HG03066 (cell line): ENCODE results near the gene SCN4B.

Source experiments
- ATAC-seq: cut with Tn5 transposase; IDR thresholded peaks from one replicate; pipeline ENCODE4 v1.9.1; 2021; ENCODE audit warnings: low read depth; ENCODE audit not compliant: unreplicated experiment

Gene SCN4B

DNA sequence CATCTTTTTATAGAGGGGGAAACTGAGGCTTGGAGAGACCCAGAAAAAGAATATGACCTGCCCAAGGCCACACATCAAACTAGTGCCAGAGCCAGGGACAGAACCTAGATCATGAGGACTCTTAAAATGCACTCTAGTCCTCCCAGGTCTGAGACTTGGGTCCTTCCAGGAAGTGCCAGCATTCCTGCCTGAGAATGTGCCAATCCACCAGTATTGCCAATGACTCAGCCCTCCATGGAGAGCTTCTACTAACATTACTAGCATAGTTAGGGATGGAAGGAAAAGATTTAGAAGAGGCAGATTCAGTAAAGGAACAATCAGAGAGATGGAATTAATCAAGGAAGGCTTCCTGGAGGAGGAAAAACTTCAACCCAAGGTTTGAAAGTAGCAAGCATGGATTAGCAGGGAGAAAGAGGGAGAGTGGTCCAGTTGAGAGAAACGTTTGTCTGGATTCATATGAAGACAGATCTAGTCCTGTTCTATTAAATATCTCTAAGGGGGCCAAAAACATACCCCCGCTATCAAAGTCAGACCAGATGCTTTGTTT lies 45.8 kb downstream of the SCN4B start:
- no peak for ATAC-seq

DNA sequence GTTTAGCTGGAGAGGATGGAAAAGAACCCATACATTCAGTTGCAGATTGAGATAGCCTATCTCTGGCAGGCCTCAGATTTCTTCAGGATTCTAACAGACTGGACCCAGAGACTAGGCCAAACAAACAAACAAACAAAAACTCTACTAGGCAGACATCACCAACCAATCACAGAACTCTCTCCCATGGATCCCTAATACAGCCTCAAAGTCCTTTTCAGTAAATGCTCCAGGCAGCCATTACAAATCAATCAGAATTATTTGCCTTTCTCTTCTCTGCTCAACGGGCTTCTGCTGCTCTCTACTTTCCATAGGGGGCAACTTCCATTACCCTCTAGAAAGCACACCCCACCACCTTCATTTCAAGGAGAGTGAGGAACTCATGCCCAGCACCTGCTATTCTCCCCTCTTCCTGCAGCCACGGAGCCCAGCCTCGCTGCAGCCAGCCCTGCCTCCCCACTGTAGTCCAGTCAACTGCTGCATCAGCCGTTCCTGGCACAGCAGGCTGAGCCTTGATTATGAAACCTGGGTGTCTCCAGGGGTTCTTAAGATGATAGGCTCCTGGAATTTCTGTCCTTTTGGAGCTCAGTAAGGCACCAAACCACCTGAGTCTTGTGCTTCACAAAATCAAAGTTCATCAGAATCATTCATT lies 46.8 kb downstream of the SCN4B start:
- no peak for ATAC-seq

DNA sequence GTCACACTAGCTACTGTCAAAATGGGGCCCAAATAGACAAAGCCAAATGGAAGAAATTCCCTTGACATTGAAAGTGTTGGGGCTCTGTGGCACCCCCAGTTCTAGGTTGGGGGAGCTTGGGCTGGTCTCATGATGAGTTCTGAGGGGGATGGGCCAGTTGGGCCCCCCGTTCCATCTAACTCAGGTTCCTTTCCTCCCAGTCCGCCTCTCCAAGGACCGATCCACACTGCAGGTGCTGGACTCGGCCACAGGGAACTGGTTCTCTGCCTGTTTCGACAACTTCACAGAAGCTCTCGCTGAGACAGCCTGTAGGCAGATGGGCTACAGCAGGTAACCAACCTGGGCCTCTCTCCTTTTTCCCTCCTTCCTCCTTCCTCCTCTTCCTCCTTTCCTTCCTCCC lies 48.1 kb downstream of the SCN4B start:
- no peak for ATAC-seq

DNA sequence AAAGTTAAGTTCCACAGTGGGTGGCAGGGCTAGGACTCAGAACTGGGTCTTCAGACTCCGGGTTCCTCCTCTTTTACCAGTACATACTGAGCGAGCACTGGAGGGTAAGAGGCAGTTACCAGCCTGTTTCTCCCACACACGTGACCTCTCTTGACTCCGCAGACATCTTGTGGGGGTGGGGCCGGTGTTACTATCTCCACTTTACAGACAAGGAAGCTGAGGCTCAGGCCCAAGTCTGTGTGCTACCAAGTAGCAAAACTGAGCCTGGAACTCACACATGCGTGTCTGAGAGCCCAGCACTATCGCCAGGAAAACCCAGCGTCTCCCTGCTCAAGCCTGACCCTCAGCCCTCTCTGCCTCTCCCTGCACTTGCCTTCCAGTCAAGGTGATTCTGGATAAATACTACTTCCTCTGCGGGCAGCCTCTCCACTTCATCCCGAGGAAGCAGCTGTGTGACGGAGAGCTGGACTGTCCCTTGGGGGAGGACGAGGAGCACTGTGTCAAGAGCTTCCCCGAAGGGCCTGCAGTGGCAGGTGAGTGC lies 49.8 kb downstream of the SCN4B start:
- ATAC-seq: no peak

DNA sequence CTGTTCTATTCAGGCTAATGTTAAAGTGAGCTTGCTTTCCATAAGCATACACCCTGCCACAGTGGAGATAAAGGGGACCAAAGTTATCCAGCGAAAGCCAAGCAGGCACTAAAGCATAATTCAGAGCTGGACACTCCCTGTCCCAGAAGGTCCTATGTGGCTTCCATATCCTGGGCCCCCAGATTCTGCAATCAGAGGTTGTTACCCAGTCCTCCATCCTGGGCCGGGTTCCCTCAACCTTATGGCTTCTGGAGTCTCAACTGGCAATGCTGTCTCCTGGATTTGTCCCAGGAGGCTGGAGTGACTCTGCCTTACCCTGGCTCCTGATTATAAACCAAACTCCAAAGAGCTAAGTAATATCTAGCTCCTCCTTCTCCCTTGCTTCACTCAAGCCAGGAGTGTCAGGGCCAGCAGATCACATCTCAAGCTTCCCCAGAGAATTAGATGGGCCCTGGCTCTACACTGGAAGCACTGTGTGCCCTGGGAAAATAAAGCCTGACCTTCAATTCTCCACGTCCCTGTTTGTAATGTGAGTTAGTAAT lies 51.9 kb downstream of the SCN4B start:
- ATAC-seq: no peak

DNA sequence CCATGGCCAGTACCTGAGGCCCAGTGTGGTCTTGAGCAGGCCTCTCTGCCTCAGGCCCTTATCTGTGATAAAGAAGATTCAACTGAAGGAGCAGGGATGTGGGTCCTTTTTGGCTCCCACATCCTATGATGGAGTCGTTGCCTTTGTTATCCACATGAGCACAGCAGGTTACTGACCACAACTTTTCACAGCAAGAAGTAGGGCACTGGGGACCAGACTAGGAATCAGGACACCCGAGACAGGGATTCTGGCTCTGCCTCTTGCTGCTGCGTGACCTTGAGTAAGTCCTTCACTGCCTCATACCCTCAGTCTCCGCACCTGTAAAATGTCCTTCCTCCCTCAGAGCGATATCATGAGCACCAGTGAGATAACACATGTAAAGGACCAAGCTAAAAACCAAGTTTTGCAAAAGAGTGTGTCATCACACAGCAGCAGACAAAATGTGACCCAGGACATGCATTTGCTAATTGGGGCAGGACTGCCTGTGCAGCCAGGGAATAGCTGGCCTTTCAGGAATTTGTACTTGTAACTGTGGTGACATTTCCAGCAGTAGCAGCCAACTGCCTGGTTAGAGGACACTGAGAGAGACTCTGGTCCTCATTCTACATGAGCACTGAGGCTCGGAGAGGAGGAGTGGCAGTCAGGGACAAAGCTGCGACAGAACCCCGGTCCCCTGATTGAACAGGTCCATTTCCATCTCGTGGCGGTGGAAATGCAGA lies 52.6 kb downstream of the SCN4B start:
- ATAC-seq: no peak

DNA sequence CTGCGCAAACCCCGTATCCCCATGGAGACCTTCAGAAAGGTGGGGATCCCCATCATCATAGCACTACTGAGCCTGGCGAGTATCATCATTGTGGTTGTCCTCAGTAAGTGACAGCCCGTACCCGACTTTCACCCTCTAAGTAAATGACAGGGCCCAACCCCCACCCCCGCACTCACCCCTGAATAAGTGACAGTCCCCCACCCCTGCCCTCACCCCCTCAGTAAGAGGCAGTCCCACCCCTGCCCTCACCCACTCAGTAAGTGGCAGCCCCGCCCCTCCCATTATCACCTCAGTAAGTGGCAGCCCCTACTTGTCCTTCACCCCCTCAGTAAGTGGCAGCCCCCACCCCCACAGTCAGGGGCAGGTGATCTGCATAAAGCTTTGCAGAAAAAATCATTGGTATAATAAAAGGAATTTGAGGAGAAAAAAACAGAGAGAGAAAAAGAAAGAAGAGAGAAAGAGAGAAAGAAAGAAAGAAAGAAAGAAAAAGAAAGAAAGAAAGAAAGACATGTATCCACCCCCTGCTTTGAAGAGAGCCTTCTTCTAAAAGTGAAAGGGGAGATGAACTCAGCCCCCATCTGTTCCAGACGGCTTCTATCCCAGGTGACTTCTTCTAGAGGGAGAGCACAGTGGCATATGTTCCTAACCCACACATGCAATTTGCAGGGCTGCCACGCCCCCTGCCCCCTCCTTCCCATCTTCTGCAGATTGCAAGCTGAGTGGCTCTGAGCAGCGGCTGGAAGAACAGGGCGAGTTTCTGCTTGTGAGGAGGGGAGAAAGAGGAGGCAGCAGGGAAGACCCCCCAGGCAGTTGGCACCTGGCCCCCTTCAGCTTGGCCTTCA lies 53.4 kb downstream of the SCN4B start:
- ATAC-seq: no peak

DNA sequence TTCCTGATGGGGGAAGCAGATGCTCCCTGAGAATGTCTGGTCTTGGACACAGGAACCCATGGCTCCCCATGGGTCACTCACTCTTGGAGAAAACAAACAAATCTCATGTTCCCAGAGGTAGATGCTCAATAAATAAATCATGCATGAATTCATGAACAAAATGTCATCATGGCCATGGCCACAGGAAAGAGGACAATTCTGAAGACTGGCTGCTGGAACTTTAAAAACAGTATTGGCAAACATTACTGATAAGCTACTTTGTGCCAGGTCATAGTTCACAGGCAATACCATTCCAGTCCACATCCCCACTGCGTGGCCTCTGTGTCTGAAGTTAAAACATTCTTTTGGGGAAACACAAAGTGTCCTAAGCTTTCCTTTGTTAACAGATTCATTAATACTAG lies 56.7 kb downstream of the SCN4B start:
- ATAC-seq: no peak

DNA sequence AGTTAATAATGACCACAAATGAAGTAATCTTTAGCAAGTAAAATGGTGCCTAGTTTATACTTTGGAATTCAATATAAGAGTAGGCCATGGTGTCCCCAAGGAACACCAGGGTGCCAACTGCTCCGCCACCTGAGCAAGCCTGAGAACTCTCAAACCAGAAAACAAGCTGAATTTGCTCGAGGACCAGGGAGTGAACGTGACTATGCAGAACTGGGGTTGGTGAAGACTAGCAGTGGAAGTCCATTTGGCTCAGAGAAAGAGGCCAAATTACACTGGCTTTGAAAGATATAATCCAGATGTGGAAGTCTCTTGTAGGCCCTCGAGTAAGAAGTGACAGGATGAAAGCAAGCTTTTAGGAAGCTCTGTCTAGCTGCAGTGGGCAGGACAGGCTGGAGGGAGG lies 57.1 kb downstream of the SCN4B start:
- no peak for ATAC-seq

DNA sequence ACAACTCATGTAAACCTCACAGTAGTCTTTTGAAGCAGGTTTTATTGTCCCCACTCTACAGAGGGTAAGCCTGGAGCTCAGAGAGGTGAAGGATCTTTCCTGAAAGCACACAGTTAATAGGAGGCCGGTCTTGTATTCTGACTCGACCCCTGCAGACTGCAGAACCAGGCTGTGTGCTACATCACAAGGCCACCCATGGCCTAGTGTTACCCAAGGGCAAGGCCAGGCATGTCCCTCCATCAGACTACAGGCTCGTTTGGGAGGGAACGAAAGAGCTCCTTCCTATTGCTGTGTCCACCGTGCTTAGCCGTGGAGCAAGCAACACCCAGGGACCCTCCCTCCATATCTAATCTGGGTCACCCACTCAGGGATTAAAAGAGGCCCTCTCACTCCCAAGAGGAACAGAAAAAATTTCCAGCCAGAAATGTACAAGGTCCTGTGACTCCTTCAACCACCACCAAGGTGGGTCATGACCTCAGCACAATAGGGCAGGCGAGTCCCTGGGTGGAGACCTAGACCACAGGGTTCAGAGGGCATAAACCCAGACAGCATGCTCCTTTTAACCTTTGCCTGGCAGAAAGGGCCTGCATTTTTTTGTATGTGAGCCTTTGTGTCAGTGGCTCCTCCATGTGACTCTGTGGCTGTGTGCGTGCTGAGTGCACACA lies 59.6 kb downstream of the SCN4B start:
- ATAC-seq: no peak

DNA sequence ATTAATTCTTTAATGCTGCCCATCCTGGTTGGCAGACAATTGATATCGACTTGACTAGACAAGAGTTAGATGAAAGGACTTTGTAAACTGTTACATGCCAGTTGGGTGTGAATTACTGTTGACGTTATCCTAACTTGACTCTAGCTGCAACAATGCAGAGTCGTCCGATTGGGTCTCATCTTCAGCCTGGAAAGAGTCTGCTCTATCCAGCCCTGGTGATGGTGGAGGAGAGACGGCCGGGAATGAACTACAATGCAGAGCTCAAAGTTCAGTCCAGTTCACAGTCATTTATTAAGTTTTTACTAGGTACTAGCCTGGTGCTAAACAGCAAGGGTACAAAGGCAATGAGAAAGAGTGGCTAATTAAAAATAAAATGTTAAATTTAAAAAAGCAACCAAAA lies 60.9 kb downstream of the SCN4B start:
- no peak for ATAC-seq

DNA sequence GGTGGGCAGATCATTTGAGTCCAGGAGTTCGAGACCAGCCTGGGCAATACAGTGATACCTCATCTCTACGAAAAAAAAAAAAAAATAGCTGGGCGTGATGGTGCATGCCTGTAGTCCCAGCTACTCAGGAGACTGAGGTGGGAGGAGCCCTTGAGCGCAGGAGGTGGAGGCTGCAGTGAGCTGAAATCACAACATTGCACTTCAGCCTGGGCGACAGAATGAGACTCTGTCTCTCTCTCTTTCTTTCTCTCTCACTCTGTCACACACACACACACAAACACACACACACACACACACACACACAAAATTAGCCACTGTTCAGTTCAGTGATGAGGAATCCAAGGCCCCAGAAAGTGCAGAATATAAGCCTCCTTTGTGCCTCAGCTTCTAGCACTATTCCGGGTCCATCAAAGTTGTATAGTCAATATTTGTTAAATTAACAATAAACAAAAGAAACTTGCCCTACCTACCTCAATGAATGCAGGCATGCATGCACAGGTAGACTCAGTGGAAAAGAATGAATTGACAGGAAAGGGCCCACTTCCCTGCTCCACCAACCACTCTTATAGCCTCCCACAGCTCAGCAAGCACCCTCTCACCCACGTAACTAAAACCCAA lies 62.0 kb downstream of the SCN4B start:
- ATAC-seq: no peak

DNA sequence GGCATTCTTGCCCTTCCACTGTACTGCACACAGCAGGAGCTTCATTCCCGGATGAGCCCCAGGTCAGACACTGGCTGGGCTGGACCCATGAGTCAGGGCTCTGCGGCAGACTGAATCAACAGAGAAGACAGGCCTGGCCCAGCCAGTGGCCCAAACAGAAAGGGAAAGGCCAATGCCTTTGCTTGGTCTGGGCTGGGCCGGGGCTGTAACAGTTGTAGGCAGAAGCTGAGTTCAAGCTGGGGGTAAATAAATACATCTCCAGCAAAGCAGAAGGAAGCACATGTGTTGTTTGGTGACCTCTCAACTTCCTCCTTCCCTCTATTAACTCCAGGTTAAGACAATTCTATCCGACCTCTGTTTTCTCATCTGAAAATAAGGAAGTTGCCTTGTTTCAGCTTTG lies 64.1 kb downstream of the SCN4B start:
- no peak for ATAC-seq

DNA sequence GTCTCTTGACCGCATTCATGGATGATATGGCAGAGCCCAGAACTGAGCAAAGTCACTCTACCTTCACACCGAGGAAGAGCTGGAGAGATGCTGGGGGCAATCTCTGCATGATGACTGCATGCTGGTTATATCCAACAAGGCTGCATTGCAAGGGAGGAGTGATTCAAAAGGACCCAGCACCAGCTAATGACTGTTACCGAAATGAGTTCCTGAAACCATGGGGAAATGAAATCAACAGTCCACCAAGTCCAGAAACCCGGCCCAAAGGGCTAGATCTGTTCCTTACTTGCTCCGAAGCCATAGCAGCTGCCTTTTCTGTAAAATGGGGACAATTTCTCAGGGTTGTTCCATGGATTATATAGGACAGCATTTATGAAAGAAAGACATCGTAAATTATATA lies 64.7 kb downstream of the SCN4B start:
- no peak for ATAC-seq

DNA sequence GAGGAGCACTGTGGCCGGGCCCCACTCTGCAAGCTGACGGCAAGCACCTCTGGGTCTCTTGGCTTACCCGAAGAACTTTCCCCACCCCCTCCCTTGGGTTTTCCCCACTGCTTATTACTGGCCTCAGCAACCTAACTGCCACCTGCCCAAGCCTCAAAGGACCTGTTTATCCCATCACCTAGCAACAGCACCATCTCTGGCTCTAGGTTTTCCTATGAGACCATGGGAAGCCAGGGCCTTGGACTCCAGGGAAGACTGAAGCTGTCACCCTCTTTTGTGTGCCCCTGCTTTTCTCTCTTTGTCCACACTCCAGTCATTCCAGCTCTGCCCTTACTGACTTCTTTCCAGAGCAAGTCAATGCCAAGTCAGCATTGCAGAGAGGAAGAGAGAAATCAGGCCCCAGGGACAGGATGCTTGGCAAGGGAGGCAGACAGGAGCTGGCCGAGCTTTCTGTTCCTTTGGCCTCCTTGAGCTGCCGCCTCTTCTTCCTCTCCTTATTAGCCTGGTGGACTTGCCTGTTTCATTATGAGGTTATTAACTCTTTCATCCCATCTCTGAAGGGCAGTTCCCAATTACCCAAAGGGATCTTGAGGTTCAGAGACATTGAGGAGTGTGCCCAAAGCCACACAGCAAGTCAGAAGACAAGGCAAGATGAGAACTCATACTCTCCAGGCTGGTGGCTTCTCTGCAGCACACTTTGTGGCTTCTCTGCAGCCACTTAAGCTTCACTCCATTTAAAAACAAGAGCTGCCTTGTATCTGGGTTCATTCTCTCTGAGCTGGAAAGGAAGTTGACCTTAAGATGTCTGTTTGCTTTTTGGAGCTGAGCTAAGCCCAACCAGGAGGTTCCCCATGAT lies 65.5 kb downstream of the SCN4B start, which contains the start of gene SMIM35:
TSS of gene SMIM35 (minus strand) at position 51 of the 856 bp plus-strand sequence. CDS start 206 bp downstream, outside the sequence.
- ATAC-seq: no peak

DNA sequence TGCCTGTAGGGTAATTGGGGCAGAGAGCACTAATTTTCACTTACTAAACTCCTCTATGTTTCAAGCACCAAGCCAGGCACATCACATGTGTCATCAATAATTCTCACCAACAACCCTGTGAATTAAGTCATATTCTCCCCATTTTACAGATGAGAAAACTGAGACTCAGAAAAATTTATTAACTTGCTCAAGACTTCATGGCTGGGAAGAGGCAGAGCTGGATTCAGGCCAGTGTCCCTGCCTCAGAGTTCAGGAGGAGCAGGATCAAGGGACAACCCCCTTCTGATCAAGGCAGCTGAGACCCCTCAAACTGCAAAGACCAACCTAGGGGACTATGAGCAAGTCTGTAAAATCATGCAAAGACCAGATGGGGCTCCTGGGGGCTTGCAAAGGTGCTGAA lies 68.0 kb downstream of the SCN4B start:
- no peak for ATAC-seq

DNA sequence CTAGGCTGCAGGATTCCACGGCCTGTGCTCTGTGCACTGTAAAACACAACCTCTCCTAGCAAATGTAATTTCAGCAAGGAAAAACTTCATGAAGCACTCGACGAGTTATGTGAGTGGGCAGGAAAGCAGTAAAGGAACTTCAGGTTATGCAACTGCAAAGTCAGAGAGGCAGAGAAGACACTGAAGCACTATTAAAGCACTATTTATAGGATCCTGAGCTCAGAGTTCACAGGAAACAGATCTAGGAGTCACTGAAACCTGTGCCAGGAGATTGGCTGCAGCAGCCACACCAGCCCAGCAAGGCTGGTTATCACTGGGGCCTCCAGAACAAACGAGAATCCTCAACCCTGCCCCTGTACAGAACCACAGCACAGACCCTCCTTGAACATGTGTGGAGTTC lies 68.4 kb downstream of the SCN4B start:
- no peak for ATAC-seq
